GM23338 (cell line): Measurements from ENCODE around the gene IMMP2L. TPM values are rescaled to one million over a fixed set of nuclear protein-coding genes. Genes with fewer than 3 reads are reported as not detected.
A peak's percentile ranks its signal among the peaks of the same experiment; 100 is the strongest.

Experiments used
- ATAC-seq: fragments of 200-7000 bp; cut with Tn5 transposase; 3 replicates; pipeline ENCODE4 v1.9.1; 2020
- DNase-seq: peaks from one replicate; pipeline ENCODE4 v3.0.0-alpha.2; 2015; ENCODE audit warnings: low spot score
- H2AFZ ChIP-seq: fragments of 200-600 bp; sonication (generic); 2 replicates; pipeline ENCODE4 v1.8.0; 2016; ENCODE audit warnings: antibody characterized with exemption, mild to moderate bottlenecking, moderate library complexity
- H3F3A ChIP-seq: fragments of 200-600 bp; sonication (generic); replicated peaks from 2 replicates; pipeline ENCODE4 v1.8.0; 2017; ENCODE audit warnings: antibody characterized with exemption, mixed run types, low read depth
- H3K27ac ChIP-seq: fragments of 200-600 bp; sonication (generic); 2 replicates; pipeline ENCODE4 v1.6.1; 2016; ENCODE audit warnings: low read depth
- H3K27me3 ChIP-seq: fragments of 200-600 bp; sonication (generic); 2 replicates; pipeline ENCODE4 v1.8.0; 2016; ENCODE audit warnings: mild to moderate bottlenecking, mixed run types, moderate library complexity; ENCODE audit not compliant: insufficient read depth
- H3K36me3 ChIP-seq: fragments of 200-600 bp; sonication (generic); 2 replicates; pipeline ENCODE4 v1.8.0; 2016; ENCODE audit warnings: mild to moderate bottlenecking; ENCODE audit not compliant: insufficient read depth
- H3K4me1 ChIP-seq: fragments of 200-600 bp; sonication (generic); 2 replicates; pipeline ENCODE4 v1.8.0; 2016; ENCODE audit warnings: mild to moderate bottlenecking, moderate library complexity; ENCODE audit not compliant: insufficient read depth
- H3K4me2 ChIP-seq: fragments of 200-600 bp; sonication (generic); 2 replicates; pipeline ENCODE4 v1.7.1; 2017; ENCODE audit warnings: mixed run types
- H3K4me3 ChIP-seq: fragments of 200-600 bp; sonication (generic); 2 replicates; pipeline ENCODE4 v1.6.1; 2016; ENCODE audit warnings: mixed run types
- H3K79me2 ChIP-seq: fragments of 200-600 bp; sonication (generic); replicated peaks from 2 replicates; pipeline ENCODE4 v1.8.0; 2017; ENCODE audit warnings: mild to moderate bottlenecking; ENCODE audit not compliant: insufficient read depth
- H3K9me2 ChIP-seq: fragments of 200-600 bp; sonication (generic); 2 replicates; pipeline ENCODE4 v1.8.0; 2017; ENCODE audit not compliant: insufficient read depth
- H4K20me1 ChIP-seq: fragments of 200-600 bp; sonication (generic); replicated peaks from 2 replicates; pipeline ENCODE4 v1.8.0; 2017; ENCODE audit warnings: mild to moderate bottlenecking; ENCODE audit not compliant: insufficient read depth
- H3K27ac Mint-ChIP-seq: 2 replicates; pipeline ENCODE4 v1.8.0; 2020; ENCODE audit warnings: inconsistent platforms, mild to moderate bottlenecking, moderate library complexity, mixed read lengths
- H3K27me3 Mint-ChIP-seq: 3 replicates; pipeline ENCODE4 v1.8.0; 2022; ENCODE audit warnings: low read depth, mild to moderate bottlenecking, moderate library complexity, mixed read lengths, inconsistent platforms; ENCODE audit not compliant: insufficient read depth, poor library complexity
- H3K36me3 Mint-ChIP-seq: 3 replicates; pipeline ENCODE4 v1.8.0; 2021; ENCODE audit warnings: low read depth, mild to moderate bottlenecking, inconsistent platforms, moderate library complexity, mixed read lengths
- H3K4me1 Mint-ChIP-seq: 3 replicates; pipeline ENCODE4 v1.8.0; 2020; ENCODE audit warnings: mild to moderate bottlenecking, inconsistent platforms, mixed read lengths
- H3K4me3 Mint-ChIP-seq: 3 replicates; pipeline ENCODE4 v1.8.0; 2021; ENCODE audit warnings: moderate library complexity, mild to moderate bottlenecking, inconsistent platforms, mixed read lengths
- H3K9me3 Mint-ChIP-seq: 3 replicates; pipeline ENCODE4 v1.8.0; 2020; ENCODE audit warnings: moderate library complexity, mild to moderate bottlenecking, inconsistent platforms, mixed read lengths
- CREB1 ChIP-seq: fragments of 250-450 bp; sonication (Bioruptor Pico); IDR thresholded peaks from 2 replicates; pipeline ENCODE4 v1.5.0; 2020; ENCODE audit warnings: low read depth, mild to moderate bottlenecking, moderate library complexity
- CTCF ChIP-seq, 2 experiments: fragments of 200-600 bp in 1 of 2; sonication (generic) in 1 of 2; conservative IDR thresholded peaks; 2 replicates each; pipeline versions ENCODE4 v1.5.1 to v1.6.1; 2016 to 2017; ENCODE audit warnings: antibody characterized with exemption in 2 of 2, low read depth in 2 of 2, mild to moderate bottlenecking in 2 of 2, moderate library complexity in 1 of 2
- ETS1 ChIP-seq: IDR thresholded peaks from 2 replicates; pipeline ENCODE4 v1.6.1; 2016; ENCODE audit warnings: antibody characterized with exemption
- EZH2 ChIP-seq: fragments of 200-600 bp; sonication (generic); IDR thresholded peaks from one replicate; pipeline ENCODE4 v1.8.0; 2017; ENCODE audit warnings: antibody characterized with exemption, mild to moderate bottlenecking, low read depth; ENCODE audit not compliant: unreplicated experiment
- JUNB ChIP-seq: IDR thresholded peaks from one replicate; pipeline ENCODE4 v1.6.1; 2016; ENCODE audit warnings: antibody characterized with exemption; ENCODE audit not compliant: unreplicated experiment
- REST ChIP-seq: IDR thresholded peaks from one replicate; pipeline ENCODE4 v1.6.1; 2018; ENCODE audit warnings: antibody characterized with exemption; ENCODE audit not compliant: unreplicated experiment
- ZNF114 ChIP-seq: fragments of 250-450 bp; sonication (Bioruptor Pico); IDR thresholded peaks from 2 replicates; pipeline ENCODE4 v1.5.0; 2020; ENCODE audit warnings: mild to moderate bottlenecking, moderate library complexity
- ZNF462 ChIP-seq: fragments of 250-450 bp; sonication (Bioruptor Pico); IDR thresholded peaks from 2 replicates; pipeline ENCODE4 v1.5.0; 2020; ENCODE audit warnings: mild to moderate bottlenecking, moderate library complexity
- polyA plus RNA-seq: library from polyadenylated mRNA; unstranded; fragments of >200 nt; fragmentation: Nextera tagmentation; extraction: Ambion mirVana; gene quantifications from 2 replicates; pipeline ENCODE4 v1.2.1, GENCODE V29; 2016
- total RNA-seq: library from RNA; depleted of rRNA; stranded (reverse); fragments of >200 nt; shearing (Covaris generic); gene quantifications from 2 replicates; pipeline ENCODE4 v1.2.3, GENCODE V29; 2014

Gene IMMP2L
- total and polyA plus RNA-seq, 2 experiments from 2014 or later: 7.3 to 14.0 TPM

- TF ChIP-seq ETS1: no peak
Observed at GRCh38 chr7:111098011-111098925, 464.0 kb downstream of the IMMP2L start (continued).

- Mint-ChIP-seq H3K4me3 (peak overlapping the region; percentile 37; the same call in 2 of the 3 replicates), H3K4me1 (peaks cover 58% of the 10 kb centered on the region), H3K27ac (peak overlapping the region; percentile 72; the same call in 1 of the 2 replicates), H3K27me3 (no peaks in the 10 kb centered on the region), H3K9me3 (no peaks in the 10 kb centered on the region), H3K36me3 (no peaks in the 10 kb centered on the region)
- Histone ChIP-seq H3F3A (no peaks in the 10 kb centered on the region), H4K20me1 (no peaks in the 10 kb centered on the region), H3K4me3 (no peak overlapping the region), H3K9me2 (no peaks in the 10 kb centered on the region), H3K79me2 (no peaks in the 10 kb centered on the region), H3K27me3 (no peaks in the 10 kb centered on the region), H3K4me1 (peaks cover 54% of the 10 kb centered on the region), H3K4me2 (peak overlapping the region; percentile 3; the same call in 1 of the 2 replicates), H3K36me3 (no peaks in the 10 kb centered on the region), H3K27ac (peak overlapping the region; percentile 50), H2AFZ (no peak overlapping the region)
- peak; percentile 90 for DNase-seq
- peak; percentile 96 for ATAC-seq
- TF ChIP-seq REST (no peak), CTCF (conservative IDR thresholded peaks at IDR 0.05; ENCODE audit: low read depth in 2 of 2) (peak in 1 of 2 experiments; percentile 35; a peak in 2 of 4 replicates), JUNB (no peak), ZNF114 (CRISPR knock-in tag) (no peak), EZH2 (no peak), ZNF462 (CRISPR knock-in tag) (peak; percentile 99), ETS1 (peak; percentile 21; the same call in 1 of the 2 replicates), CREB1 (CRISPR knock-in tag) (peak; percentile 55; the same call in 1 of the 2 replicates)
Observed at GRCh38 chr7:111096997-111097396, 465.3 kb downstream of the IMMP2L start.
